ENCODE measurements around the gene PCCA.
"Not testable (repeated sequence)": the region's sequence is repeated elsewhere in the genome, so short reads cannot be mapped to it uniquely, and the experiment has no call there.

Gene PCCA

DNA sequence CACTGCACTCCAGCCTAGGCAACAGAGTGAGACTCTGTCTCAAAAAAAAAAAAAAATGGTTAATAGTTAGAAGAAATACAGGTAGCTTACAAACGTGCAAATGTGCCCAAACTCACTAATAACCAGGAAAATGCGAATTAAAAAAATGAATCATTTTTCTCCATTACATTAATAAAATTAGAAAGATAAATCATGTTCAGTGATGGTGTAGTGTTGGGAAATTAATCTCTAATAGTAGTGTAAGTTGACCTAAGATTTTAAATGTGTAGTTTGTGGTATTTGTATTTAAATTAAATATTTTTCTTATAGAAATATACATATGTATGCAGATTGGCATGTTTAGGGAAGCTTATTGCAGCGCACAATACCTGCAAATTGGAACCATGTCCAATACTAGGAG lies 57.6 kb downstream of the PCCA start:
- no peak for DNase-seq

DNA sequence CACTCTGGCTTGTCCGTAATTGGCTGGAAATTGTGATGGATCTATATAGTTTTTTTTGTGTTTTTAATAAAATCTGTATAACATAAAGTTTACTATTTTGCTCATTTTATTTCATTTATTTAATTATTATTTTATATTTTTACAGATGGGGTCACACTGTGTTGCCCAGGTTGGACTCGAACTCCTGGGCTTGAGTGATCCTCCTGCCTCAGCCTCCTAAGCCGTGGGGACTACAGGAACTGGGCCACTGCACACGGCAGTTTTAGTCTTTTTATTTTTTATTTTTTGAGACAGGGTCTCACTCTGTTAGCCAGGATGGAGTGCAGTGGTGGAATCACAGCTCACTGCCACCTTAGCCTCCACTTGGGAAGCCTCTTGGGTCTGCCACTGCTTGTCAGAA lies 58.9 kb downstream of the PCCA start:
- DNase-seq = no peak

DNA sequence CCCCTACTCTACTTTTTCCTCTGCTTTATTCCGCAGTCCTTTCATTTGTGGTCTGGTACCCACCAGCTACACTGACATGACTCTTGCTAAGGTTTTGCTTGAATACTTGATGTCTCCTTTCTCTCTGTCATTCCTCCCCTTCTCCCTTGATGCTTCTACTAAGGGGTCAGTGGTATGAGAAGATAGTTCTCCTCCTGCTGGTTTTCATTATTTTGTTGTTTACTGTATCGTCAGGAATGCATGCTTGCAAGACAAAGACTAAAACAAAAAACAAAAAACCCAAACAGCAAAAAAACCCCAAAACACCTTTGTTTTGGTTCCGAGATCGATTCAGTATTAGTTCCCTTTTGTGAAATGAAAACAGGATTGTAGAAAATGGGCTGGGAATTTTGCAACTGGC lies 59.5 kb downstream of the PCCA start:
- no peak for DNase-seq

DNA sequence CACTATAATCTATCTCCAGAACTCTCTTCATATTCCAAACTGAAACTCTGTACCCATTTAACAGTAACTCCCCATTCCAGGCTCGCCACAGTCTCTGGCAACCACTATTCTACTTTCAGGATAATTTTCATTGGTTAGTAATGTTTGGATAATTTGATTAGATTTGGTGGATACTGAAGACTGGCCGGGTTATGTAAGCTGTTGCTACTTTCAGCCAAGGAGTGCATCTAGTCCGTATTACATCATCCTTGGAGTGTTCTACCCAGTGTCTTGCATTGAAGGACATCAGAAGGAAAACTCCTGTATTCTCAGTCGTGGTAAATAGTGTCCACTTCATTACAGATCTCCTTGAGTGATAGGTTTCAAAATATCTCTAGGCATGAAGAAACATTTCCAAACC lies 60.5 kb downstream of the PCCA start:
- DNase-seq = no peak

DNA sequence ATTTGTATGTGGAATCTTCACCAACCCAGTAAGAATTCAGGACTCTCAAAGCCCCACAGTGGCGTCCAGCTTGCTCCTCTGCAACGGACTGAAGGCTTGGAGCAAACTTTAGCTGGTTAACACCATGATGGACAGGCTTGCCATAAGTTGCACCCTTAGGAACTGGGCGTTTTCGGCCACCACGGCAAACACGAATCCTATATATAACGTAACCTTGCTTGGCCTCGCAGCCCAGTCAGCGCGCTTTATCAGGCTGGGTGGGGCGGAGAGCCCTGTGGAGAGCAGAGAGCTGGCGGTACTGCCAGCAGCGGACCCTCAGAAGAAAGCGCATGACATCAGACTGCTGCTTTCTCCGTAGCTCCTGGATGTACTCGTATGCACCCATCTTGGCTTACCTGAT lies 61.8 kb downstream of the PCCA start:
- DNase-seq = not testable (repeated sequence)

DNA sequence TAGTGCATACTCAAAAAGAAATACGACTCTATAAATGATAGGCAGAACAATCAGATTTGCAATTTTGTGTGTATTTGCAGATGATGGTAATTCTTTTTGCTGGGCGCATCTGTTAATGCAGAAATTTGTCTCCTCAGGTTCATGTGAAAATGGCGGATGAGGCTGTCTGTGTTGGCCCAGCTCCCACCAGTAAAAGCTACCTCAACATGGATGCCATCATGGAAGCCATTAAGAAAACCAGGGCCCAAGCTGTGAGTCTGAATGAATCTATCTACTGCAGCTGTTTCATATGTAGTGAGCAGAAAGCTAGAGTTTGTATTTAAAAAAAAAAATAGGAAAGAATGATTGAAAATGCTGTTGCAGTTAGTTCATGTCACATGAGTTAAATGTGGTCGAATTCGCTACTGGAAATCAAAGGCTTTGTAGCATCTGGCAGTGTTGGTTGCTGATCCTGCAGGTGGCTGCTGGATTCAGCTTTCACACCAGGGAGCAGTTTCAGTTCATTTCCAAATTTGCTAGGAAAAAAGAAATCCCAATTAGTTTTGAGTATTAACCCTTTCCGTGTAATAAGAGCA lies 66.0 kb downstream of the PCCA start:
- DNase-seq = no peak

DNA sequence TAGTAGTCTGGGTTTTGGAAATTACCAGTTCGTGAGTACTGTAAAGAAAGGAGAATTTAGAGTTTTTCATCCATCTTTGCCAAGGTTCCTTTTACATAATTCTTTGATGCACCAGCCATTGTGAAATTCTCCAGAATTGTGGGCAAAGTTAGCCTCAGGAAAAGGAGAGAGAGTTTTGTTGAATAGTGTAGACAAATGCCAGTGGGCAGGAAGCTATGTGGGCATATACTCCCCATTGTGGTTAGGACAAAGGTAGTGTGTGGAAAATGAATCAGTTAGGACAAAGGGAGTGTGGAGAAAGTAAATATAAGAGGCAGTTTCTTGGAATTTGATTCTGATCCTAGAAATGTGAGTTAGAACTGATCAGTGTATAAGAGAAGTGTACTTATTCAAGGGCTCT lies 67.9 kb downstream of the PCCA start:
- DNase-seq = no peak

DNA sequence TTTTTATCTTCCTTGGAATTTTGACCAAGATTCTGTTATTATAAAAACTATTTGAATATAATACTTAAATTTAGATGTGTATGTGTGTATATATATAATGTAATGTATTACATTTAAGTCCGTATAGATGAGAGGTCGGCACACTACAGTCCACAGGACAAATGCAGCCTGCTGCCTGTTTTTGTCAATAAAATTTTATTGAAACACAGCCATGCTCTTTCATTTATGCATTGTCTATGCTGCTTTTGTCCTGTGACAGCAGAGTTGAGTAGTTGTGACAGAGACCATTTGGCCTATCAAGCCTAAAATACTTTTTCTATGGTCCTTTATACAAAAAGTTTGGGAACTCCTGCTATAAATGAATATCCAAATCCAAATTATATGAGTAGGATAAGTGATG lies 69.7 kb downstream of the PCCA start:
- DNase-seq = no peak

DNA sequence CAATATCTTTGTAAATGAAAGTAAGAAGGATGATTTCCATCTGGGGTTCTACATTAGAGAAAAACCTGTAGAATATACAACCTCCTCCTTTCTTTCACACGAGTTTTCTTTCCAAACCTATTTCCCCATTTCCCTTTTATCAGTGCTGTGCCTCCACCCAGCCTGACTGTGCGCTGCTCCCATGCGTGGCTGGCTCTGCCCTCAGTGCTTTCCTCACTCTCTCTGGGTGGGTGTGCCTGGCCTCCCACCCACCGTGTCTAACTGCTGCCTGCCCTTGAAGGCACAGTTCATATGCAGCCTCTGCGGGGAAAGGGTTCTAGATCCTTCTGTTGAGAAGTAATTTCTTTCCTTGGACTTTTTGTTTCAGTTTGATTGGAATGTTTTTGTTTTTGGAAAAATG lies 70.7 kb downstream of the PCCA start:
- DNase-seq = no peak

DNA sequence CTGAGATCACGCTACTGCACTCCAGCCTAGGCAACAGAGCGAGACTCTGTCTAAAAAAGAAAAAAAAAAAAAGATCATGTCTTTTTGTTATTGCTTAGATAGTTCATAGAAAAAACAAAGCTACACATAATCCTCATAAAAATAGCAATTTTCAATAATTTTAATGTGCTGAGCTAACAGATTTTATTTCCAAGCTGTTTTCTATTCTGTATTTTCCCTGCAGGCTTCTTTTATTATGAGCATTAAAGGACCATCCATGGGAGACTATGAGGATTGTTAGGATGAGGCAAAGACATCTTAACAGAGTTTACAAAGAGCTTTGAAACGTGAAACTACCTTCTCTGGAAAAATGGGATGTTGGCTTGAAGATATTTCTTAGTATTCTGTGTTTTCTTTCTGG lies 71.6 kb downstream of the PCCA start:
- no peak for DNase-seq

DNA sequence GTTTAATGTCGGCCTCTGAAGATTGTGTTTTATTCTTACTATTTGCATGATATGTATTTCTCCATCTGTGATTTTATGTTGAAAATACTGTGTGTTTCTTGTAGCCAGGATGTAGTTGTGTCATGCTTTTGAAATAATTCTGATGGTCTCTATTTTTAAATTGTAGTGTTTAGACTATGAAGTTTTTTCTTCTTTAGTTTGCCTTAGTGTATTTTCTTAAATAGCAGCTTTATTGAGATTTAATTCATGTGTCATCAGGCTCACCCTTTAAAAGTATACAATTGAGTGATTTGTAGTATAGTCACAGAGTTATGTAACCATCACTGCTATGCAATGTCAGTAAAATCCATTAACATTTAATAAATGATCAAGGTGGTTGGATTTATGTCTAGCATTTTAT lies 74.5 kb downstream of the PCCA start:
- DNase-seq = no peak

DNA sequence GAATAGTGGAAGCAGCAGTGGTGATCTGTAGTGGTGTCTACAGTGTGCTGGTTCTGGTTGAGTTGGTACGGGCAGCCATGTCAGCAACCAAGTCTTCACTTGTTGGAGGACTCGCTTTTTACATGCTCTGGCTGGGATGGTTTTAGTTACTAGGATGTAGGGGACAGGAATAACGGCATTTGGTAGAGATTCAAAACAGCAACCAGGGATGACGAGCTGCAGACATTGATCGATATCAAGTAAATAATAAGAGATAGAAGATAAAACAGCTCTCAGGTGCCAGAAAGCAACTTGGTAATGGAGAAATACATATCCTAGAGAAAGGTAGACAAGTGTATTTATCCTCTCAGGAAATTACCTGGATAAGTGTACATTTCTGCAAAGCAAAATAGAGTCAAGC lies 84.3 kb downstream of the PCCA start:
- no peak for DNase-seq

DNA sequence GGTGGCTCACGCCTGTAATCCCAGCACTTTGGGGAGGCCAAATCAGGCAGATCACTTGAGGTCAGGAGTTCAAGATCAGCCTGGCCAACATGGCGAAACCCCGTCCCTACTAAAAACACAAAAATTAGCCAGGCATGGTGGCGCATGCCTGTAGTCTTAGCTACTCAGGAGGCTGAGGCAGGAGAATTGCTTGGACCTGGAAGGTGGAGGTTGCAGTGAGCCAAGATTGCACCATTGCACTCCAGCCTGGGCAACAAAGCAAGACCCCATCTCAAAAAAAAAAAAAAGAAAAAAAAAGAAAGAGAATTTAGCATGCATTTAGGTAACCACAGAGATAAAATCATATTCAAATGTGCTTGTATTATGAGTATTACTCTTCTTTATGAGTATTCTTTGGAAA lies 85.6 kb downstream of the PCCA start:
- DNase-seq = not testable (repeated sequence)

DNA sequence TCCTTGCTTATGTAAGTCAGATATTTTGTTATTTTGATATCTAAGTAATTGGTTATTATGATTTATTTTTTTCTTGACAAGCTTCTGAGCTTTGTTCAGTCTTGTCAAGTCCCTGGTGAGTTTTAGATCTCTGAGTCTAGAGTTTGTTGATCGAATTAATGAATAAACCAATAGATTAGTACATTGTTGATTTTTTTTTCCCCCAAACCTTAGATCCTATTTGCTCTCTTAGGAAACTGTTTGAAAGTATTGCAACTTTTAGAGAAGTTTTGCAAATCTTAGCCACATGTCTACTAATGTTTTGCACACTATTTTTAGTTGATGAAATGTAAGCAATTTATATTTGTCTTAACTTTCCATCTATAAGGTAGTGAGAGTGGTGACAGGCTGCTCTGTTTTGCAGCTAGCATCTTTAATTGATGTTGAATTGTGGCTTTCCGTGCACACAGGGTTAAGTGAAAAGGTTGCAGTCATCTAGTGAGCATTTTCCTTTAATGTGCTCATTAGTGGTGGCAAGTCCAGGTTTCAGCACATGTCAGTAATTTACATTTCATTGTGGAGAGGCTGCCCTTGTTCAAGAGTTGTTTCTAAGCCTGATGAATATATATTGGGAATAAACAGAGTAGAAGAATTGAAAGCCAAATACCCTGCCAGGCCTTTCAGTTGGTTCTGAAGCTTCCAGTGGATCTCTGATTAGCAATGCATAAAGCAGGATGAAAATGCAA lies 86.3 kb downstream of the PCCA start:
- DNase-seq = no peak

DNA sequence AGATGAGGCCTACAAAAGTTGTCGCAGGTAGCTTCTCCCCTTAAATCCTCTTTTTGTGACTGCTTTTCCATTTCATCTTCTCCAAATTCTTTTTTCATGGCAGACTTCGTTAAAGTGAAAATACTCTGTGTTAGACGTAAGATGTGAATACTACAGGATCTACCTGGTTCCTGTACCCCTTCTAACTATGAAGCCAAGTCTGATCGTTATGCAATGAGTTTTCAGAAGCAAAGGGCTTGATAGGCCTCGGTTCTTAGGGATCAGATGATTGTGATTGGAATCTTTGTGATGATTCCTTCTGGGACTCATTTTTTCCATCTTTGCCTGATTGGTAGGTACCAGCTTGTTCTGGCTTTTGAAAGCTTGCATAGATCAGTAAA lies 86.9 kb downstream of the PCCA start:
- DNase-seq = no peak

DNA sequence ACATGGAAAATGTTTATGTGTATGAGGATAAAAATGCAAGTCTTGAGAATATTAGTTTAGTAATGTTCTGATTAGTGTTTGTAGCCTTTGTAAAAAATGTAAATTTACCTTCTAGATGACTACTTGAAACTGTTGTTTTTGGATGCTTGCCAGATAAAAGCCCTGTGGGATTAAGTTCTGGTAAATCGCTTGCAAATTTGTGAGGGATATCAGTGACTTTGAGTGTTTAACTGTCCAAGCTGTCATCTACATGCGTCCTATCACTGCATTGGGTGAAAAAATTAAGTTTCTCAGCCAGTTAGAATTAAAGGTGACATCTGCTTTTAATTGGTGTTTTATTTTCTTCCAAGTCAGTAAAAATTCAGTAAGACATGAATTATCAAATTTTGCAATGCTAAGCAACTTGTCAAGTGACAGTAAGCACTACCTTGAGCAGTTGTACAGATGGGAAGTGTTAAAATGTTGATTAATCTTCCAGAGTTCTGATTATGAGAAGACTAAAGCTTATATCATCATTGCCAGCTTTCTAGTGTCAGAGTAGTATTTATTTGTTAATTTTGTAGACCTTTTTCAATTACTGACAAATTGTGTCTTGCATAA lies 88.0 kb downstream of the PCCA start:
- no peak for DNase-seq

DNA sequence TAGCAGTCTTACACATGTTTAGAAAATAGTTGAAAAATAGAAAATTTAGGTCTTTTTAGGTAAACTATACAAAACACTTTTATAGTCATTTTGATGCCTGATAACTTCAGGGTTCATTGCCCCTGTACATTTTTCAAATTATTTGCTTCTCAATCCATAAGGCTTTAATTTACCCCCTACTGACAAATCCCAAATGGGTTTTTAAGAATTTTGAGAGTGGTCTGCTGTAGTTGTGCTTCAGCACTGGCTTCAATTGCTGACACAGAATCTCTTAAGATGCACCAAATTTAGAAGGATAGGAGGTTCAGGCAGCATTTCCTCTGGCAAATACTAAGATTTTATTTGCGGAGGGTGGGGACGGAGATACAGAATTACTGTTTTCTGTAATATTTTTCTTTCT lies 89.4 kb downstream of the PCCA start:
- no peak for DNase-seq

DNA sequence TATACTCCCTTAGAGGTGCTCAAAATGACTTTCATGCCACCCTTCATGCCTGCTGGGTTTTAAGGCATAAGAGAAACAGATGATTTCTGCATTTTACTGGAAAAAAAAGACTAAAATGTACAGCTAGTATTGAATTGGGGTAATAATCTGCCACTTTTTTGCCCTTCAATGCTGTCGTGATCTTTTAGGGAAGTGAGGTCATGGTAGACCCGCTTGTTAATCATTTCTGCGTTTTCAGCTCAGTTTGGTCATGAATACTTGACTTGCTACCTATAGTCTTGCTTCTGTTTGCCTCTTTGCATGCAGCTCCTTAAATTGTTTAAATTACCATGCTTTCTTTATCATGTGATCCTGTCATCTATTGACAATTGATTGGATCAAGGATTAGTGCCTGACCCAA lies 90.4 kb downstream of the PCCA start:
- DNase-seq = no peak

DNA sequence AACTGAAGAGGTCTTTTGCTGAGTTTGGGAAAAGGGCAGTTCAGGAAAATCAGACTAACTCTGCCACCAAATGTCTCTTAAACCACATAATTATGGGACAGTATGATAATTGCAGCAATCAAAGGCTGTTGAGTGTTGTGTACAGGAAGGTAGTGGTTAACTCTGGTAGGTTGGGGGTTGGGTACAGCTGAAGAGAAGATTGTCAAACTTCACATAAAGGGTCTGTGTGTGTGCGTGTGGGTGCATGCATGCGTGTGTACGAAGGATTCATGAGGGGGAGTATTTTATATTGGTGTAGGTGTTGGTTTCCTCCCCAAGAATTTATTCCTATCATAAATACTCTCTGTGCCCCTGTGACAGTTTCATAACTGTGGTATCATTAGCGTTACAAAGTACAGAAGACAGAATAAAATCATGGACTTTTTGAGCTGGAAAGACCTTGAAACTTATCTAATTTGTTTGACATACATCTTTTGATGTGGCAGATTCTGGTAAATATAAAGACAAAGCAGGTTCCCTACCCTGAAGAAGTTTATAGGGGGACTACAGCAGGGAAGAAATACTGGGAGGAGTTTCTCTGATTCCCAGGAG lies 94.1 kb downstream of the PCCA start:
- no peak for DNase-seq

DNA sequence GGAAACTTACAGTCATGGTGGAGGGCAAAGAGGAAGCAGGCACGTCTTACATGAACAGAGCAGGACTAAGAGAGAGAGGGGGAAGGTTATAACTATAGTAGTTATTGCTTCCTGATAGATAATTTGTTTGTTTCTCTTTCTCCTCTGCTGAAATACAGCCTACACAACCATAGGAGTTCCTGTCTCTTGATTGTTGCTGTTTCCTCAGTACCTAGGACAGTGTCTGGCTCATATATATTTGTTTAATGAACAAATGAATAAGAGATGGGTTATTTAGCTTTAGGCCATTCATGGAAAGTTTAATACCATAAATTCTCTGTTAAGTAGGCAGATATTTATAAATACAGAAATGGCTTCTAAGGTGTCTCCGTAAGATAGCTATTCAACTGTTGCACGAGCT lies 95.2 kb downstream of the PCCA start:
- no peak for DNase-seq

DNA sequence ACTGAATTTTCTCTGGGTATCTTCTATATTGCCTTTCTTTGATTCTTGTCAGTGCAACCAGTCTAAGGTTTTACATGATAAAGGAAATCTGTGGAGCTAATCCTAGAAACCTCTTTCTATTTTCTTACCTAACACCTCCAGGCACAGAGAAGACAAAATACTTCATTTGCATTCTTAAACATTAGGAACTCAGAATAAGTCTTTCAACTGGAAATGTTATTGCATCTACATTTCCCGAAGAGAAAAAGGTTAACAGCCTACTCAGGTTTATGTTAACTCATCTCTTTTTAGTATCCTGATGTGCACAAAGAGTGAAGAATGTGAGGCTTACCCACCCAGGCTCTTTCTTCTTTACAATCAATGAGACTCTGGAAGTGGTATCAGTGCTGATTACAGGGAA lies 106.7 kb downstream of the PCCA start:
- DNase-seq = no peak

DNA sequence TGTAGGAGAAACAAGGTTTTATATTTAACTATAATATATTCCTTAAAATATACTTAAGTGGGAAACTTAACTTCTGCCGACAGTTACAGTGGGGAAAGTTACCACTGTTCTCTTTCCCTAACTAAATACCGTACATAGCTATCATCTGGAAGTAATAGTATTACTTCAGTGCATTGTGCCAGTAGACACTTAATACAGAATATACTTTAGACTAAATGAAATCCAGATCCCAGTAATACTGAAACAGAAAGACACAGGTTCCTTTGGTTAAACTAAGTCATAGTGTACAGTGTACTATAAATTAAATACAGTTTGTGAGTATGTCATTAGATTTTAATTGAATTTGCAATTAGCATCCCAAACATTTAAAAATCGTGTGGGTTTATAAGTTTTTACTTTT lies 107.5 kb downstream of the PCCA start:
- DNase-seq = no peak

DNA sequence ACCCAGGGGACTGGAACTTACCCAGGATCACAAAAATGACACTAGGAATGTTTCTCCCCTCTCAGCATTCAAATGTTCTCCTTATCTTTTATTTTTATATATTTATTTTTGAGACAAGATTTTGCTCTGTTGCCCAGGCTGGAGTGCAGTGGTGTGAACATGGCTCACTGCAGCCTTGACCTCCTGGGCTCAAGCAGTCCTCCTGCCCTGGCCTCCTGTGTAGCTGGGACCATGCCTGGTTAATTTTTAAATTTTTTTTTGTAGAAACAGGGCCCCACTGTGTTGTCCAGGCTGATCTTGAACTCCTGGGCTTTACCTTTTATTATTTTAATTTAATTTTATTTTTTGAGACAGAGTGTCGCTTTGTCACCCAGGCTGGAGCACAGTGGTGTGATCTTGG lies 108.2 kb downstream of the PCCA start:
- DNase-seq = no peak

DNA sequence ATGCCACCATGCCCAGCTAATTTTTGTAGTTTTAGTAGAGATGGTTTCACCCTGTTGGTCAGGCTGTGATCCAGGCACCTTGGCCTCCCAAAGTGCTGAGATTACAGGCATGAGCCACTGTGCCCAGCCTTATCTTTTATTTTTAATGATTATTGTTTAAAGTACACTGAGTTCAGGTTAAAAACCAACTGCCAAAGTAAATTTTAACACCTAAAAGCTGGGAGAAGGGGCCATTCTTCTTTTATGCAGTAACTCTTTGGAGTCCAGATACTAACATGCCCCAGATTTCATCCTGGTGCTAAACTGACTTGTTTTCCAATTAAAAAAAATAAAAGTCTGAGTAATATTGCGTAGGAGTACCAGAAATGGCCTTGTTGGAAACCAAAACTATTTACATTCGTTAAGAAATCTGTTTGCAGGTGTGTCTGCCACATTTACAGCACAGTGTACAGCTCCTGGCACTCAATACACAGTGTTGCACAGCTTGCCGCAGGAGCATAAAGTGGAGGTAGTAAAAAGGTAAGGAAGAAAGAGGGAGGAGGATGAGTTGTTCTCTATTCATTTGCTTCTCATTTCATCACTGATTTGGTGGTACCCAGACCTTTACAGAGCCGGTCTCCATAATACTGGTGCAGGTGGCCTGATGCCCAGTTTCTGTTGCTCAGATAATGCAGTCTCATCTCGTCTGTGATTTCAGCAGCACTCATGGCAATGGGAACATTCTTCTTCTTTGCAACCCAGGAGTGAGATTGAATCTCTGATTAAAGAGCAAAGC lies 108.9 kb downstream of the PCCA start:
- no peak for DNase-seq
